HFFc6 (cell line): ENCODE measurements around the gene CDH11. TPM values are rescaled to one million over a fixed set of nuclear protein-coding genes. Genes with fewer than 3 reads are reported as not detected.

ENCODE experiments used
- DNase-seq: peaks from one replicate; pipeline ENCODE4 v3.0.0-alpha.2; 2018
- H3K27ac Mint-ChIP-seq: 2 replicates; pipeline ENCODE4 v1.8.0; 2020; ENCODE audit warnings: mild to moderate bottlenecking, mixed read lengths
- H3K27me3 Mint-ChIP-seq: 2 replicates; pipeline ENCODE4 v1.8.0; 2021; ENCODE audit warnings: mild to moderate bottlenecking, moderate library complexity, mixed read lengths; ENCODE audit not compliant: insufficient read depth
- H3K36me3 Mint-ChIP-seq: 2 replicates; pipeline ENCODE4 v1.8.0; 2021; ENCODE audit warnings: low read depth, mixed read lengths
- H3K4me1 Mint-ChIP-seq: 2 replicates; pipeline ENCODE4 v1.8.0; 2020; ENCODE audit warnings: low read depth, mixed read lengths
- H3K4me3 Mint-ChIP-seq: 2 replicates; pipeline ENCODE4 v1.8.0; 2020; ENCODE audit warnings: mild to moderate bottlenecking, moderate library complexity, mixed read lengths
- H3K9me3 Mint-ChIP-seq: 2 replicates; pipeline ENCODE4 v1.8.0; 2020; ENCODE audit warnings: mild to moderate bottlenecking, mixed read lengths
- CTCF ChIP-seq: fragments of 200-600 bp; sonication (generic); IDR thresholded peaks from 2 replicates; pipeline ENCODE4 v1.5.0; 2021; ENCODE audit warnings: antibody characterized with exemption, mild to moderate bottlenecking
- total RNA-seq, 6 experiments: library from RNA; stranded (reverse); fragmentation: NEBNext Ultra II Directional; extraction: Animal tissue kit (Norgen Biotek cat#: 25700); gene quantifications; 2 replicates in 1 of 6; 3 replicates in 5 of 6; pipeline ENCODE4 v1.2.3, GENCODE V29; 2021

CDH11 gene
- total RNA-seq, 6 experiments from 2014 or later, result 507 to 539 (median 527) TPM

- DNase-seq, result no peak
- TF ChIP-seq CTCF, result no peak
- peak overlapping the region; percentile 43 for H3K27ac Mint-ChIP-seq
- H3K4me1 Mint-ChIP-seq, result peaks cover 70% of the 10 kb centered on the region
- peaks cover 44% of the 10 kb centered on the region for H3K36me3 Mint-ChIP-seq
- H3K4me3 Mint-ChIP-seq, result no peak overlapping the region
- H3K27me3 Mint-ChIP-seq, result peaks cover 15% of the 10 kb centered on the region
- no peaks in the 10 kb centered on the region for H3K9me3 Mint-ChIP-seq
These were observed 116.2 kb downstream of the CDH11 start for GRCh38 chr16:65005696-65006095.

GRCh38 chr16:65004570-65004969 lies 117.3 kb downstream of the CDH11 start:
- Mint-ChIP-seq H3K9me3 (no peaks in the 10 kb centered on the region), H3K27me3 (peaks cover 9% of the 10 kb centered on the region), H3K4me1 (peaks cover 59% of the 10 kb centered on the region), H3K4me3 (no peak overlapping the region; the same call in 1 of the 2 replicates), H3K36me3 (peaks cover 52% of the 10 kb centered on the region), H3K27ac (no peak overlapping the region)
- TF ChIP-seq CTCF, result no peak
- no peak for DNase-seq

GRCh38 chr16:65003621-65004020 lies 118.2 kb downstream of the CDH11 start:
- Mint-ChIP-seq H3K27me3 (peaks cover 10% of the 10 kb centered on the region), H3K9me3 (no peaks in the 10 kb centered on the region), H3K27ac (peak overlapping the region; percentile 53), H3K36me3 (peaks cover 54% of the 10 kb centered on the region), H3K4me1 (peaks cover 51% of the 10 kb centered on the region), H3K4me3 (peak overlapping the region; percentile 13; the same call in 1 of the 2 replicates)
- no peak for TF ChIP-seq CTCF
- DNase-seq, result no peak

- Mint-ChIP-seq H3K4me1 (peaks cover 50% of the 10 kb centered on the region), H3K36me3 (peaks cover 59% of the 10 kb centered on the region), H3K9me3 (no peaks in the 10 kb centered on the region), H3K4me3 (peak overlapping the region; percentile 51), H3K27ac (peak overlapping the region; percentile 82), H3K27me3 (peaks cover 11% of the 10 kb centered on the region)
- DNase-seq, result peak; percentile 83
- TF ChIP-seq CTCF, result no peak
These were observed 119.6 kb downstream of the CDH11 start for GRCh38 chr16:65002265-65002664.

- Mint-ChIP-seq H3K4me1 (peaks cover 40% of the 10 kb centered on the region), H3K4me3 (no peak overlapping the region), H3K9me3 (no peaks in the 10 kb centered on the region), H3K27ac (no peak overlapping the region), H3K36me3 (peaks cover 50% of the 10 kb centered on the region), H3K27me3 (peaks cover 18% of the 10 kb centered on the region)
- no peak for TF ChIP-seq CTCF
- DNase-seq, result no peak
These were observed 121.2 kb downstream of the CDH11 start for GRCh38 chr16:65000654-65001053.

GRCh38 chr16:64997751-64998150 lies 124.1 kb downstream of the CDH11 start:
- TF ChIP-seq CTCF, result no peak
- DNase-seq, result no peak

More at GRCh38 chr16:64997751-64998150, 124.1 kb downstream of the CDH11 start:
- Mint-ChIP-seq H3K4me1 (peaks cover 39% of the 10 kb centered on the region), H3K36me3 (peaks cover 60% of the 10 kb centered on the region), H3K9me3 (no peaks in the 10 kb centered on the region), H3K4me3 (no peak overlapping the region), H3K27ac (peak overlapping the region; percentile 29; the same call in 1 of the 2 replicates), H3K27me3 (peaks cover 11% of the 10 kb centered on the region)
